ENCODE data around the gene UBE2G1. TPM values are rescaled to one million over a fixed set of nuclear protein-coding genes. Genes with fewer than 3 reads are reported as not detected.
A peak's percentile ranks its signal among the peaks of the same experiment; 100 is the strongest.

Gene UBE2G1
- polyA plus RNA-seq, 6 donors from 2014 or later: 50.7 to 87.5 (median 59.0) TPM

DNA sequence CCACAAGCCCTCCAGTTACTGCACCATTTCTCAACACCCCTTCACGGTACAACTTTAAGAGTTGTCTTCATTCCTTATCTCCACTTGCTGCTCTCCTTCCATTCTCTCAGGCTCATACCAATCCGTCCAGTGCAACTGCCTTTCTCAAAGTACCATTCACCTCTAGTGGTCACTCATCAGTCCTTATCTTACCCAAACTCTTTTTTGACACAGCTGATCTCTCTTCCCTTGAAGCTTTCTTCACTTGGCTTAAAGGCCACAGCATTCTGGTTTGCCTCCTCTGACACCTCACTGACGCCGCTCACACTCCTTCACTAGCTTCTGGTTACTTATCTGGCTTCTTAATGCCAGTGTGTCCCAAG, 24.9 kb downstream of the UBE2G1 start:
- ATAC-seq (ENCODE audit: low read depth in 2 of 2) (no peak), DNase-seq (no peak)
- H3K9me3 Mint-ChIP-seq: no peaks in the 10 kb centered on the region
- H3K36me3 Mint-ChIP-seq: no peaks in the 10 kb centered on the region
- H3K4me1 Mint-ChIP-seq: peaks cover 18 to 54% (median 30%) of the 10 kb centered on the region in 3 donors
- H3K27me3 Mint-ChIP-seq: no peaks in the 10 kb centered on the region
- no peak overlapping the region for H3K27ac Mint-ChIP-seq
- no peak overlapping the region for H3K4me3 Mint-ChIP-seq

- ATAC-seq (ENCODE audit: low read depth in 2 of 2): no peak
- H3K4me1 Mint-ChIP-seq: peaks cover 18 to 51% (median 25%) of the 10 kb centered on the region in 3 donors
Observed at GRCh38 chr17:4340914-4341615, 25.4 kb downstream of the UBE2G1 start.

GRCh38 chr17:4334776-4335584, 31.5 kb downstream of the UBE2G1 start:
- ATAC-seq (ENCODE audit: low read depth in 2 of 2): no peak
- H3K27ac Mint-ChIP-seq: peak overlapping the region in 4 of 6 donors; percentile 10 to 68 (median 32)

More at GRCh38 chr17:4340914-4341615, 25.4 kb downstream of the UBE2G1 start:
- Mint-ChIP-seq H3K27me3 (no peaks in the 10 kb centered on the region), H3K36me3 (no peaks in the 10 kb centered on the region), H3K27ac (no peak overlapping the region), H3K9me3 (no peaks in the 10 kb centered on the region), H3K4me3 (no peak overlapping the region)
- no peak for DNase-seq

DNA sequence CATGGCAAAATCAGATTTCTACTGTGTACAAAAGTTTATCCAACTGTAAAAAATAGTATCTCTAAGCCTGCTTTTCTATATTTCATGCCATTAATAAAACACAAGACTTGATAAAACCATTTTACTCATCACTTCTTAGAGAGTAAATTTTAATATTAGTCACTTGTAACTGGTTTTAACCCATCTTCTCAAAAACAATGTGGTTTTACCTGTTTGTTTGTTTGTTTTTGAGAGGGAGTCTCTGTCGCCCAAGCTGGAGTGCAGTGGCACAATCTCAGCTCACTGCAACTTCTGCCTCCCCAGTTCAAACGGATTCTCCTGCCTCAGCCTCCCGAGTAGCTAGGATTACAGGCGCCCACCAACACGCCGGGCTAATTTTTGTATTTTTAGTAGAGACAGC, 32.1 kb downstream of the UBE2G1 start:
- H3K9me3 Mint-ChIP-seq: no peaks in the 10 kb centered on the region
- no peaks in the 10 kb centered on the region for H3K36me3 Mint-ChIP-seq
- H3K4me1 Mint-ChIP-seq: peaks cover 28 to 58% (median 40%) of the 10 kb centered on the region in 3 donors
- ATAC-seq (ENCODE audit: low read depth in 2 of 2) (no peak), DNase-seq (no peak)
- no peaks in the 10 kb centered on the region for H3K27me3 Mint-ChIP-seq
- peak overlapping the region in 2 of 6 donors; percentile 10 to 68 for H3K27ac Mint-ChIP-seq
- H3K4me3 Mint-ChIP-seq: no peak overlapping the region

More at GRCh38 chr17:4334776-4335584, 31.5 kb downstream of the UBE2G1 start:
- Mint-ChIP-seq H3K4me3 (no peak overlapping the region), H3K9me3 (no peaks in the 10 kb centered on the region), H3K4me1 (peaks cover 32 to 57% (median 38%) of the 10 kb centered on the region in 3 donors), H3K27me3 (no peaks in the 10 kb centered on the region), H3K36me3 (no peaks in the 10 kb centered on the region)
- no peak for DNase-seq

DNA sequence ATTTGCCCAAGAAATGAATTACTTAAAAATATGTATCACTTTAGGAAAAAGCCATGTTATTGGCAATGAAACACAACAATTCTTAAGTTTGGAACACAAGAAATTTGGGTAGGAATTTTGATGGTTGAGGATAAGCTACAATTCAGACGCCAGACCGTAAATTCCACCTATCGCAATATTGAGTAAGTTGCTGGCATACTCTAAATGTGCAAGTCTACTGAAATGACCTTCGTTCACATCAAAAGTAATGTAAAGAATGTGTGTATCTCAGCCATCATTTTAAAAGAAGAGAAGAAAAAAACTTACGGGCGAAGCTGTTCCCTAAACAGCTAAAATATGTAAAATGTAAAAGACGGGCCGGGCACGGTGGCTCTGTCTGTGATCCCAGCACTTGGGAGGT, 33.4 kb downstream of the UBE2G1 start:
- DNase-seq: no peak
- Mint-ChIP-seq H3K36me3 (no peaks in the 10 kb centered on the region), H3K27me3 (no peaks in the 10 kb centered on the region), H3K27ac (peak overlapping the region in 3 of 6 donors; percentile 21 to 61 (median 33)), H3K4me1 (peaks cover 28 to 62% (median 43%) of the 10 kb centered on the region in 3 donors), H3K4me3 (no peak overlapping the region), H3K9me3 (no peaks in the 10 kb centered on the region)
- ATAC-seq (ENCODE audit: low read depth in 2 of 2): no peak

GRCh38 chr17:4332296-4332970, 34.0 kb downstream of the UBE2G1 start:
- H3K27ac Mint-ChIP-seq: peak overlapping the region in 4 of 6 donors; percentile 6 to 96 (median 41)
- no peaks in the 10 kb centered on the region for H3K9me3 Mint-ChIP-seq
- no peaks in the 10 kb centered on the region for H3K36me3 Mint-ChIP-seq
- DNase-seq (no peak), ATAC-seq (ENCODE audit: low read depth in 2 of 2) (no peak)
- no peaks in the 10 kb centered on the region for H3K27me3 Mint-ChIP-seq
- H3K4me3 Mint-ChIP-seq: peak overlapping the region in 3 of 8 donors; percentile 1 to 44 (median 3)
- H3K4me1 Mint-ChIP-seq: peaks cover 28 to 62% (median 49%) of the 10 kb centered on the region in 3 donors

DNA sequence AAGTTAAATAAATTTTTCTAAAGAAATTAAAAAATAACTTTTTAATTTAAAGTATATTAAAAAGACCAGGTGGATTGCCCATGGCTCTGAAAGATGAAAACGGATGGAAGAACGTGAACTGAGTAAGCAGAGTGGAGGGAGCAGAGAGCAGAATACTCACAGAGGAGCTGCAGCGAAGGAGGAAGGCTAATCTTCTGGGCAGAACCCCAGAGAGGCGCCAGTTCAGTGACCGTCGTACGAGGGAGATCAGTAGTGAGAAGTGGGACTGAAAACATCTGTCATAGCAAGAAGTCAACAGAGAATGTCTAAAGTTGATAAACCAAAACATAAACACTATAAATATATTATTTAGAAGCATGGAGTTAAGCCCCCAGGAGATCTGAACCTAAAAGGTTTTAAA, 34.9 kb downstream of the UBE2G1 start:
- DNase-seq: no peak
- Mint-ChIP-seq H3K36me3 (no peaks in the 10 kb centered on the region), H3K4me3 (peak overlapping the region in 3 of 8 donors; percentile 4 to 47 (median 6)), H3K27me3 (no peaks in the 10 kb centered on the region), H3K27ac (peak overlapping the region in 3 of 6 donors; percentile 17 to 61 (median 56)), H3K9me3 (no peaks in the 10 kb centered on the region), H3K4me1 (peaks cover 28 to 62% (median 47%) of the 10 kb centered on the region in 3 donors)
- ATAC-seq (ENCODE audit: low read depth in 2 of 2): peak; percentile 60 to 63

DNA sequence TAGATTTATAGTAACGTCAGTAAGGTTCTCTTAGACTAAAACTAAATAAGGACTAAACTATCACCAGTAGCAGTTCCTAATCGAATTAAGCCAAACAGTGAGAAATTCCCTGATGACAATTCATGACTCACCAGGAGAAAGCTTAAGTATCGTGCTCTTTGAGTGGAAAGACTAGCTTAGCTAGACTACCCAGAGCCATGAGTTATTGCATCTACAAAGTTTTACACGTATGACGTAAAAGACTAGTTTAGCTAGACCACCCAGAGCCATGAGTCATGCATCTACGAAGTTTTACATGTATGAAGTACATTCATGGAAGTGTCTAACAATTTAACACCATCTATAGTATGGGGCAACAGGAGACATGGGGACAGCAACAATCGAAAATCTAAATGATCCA, 36.6 kb downstream of the UBE2G1 start:
- Mint-ChIP-seq H3K27me3 (no peaks in the 10 kb centered on the region), H3K4me1 (peaks cover 25 to 62% (median 51%) of the 10 kb centered on the region in 3 donors), H3K9me3 (peaks cover 0 to 6% (median 4%) of the 10 kb centered on the region in 7 donors), H3K4me3 (no peak overlapping the region), H3K36me3 (peaks cover 0 to 10% of the 10 kb centered on the region in 2 donors), H3K27ac (peak overlapping the region in 2 of 6 donors; percentile 7 to 27)
- no peak for DNase-seq
- no peak for ATAC-seq (ENCODE audit: low read depth in 2 of 2)

- Mint-ChIP-seq H3K27me3 (no peaks in the 10 kb centered on the region), H3K4me1 (peaks cover 27 to 55% (median 50%) of the 10 kb centered on the region in 3 donors), H3K36me3 (peaks cover 0 to 10% of the 10 kb centered on the region in 2 donors), H3K9me3 (peaks cover 0 to 6% (median 4%) of the 10 kb centered on the region in 7 donors), H3K4me3 (no peak overlapping the region), H3K27ac (peak overlapping the region in 2 of 6 donors; percentile 62 to 68)
- no peak for ATAC-seq (ENCODE audit: low read depth in 2 of 2)
- DNase-seq: no peak
Observed at GRCh38 chr17:4327606-4328005, 38.9 kb downstream of the UBE2G1 start.

DNA sequence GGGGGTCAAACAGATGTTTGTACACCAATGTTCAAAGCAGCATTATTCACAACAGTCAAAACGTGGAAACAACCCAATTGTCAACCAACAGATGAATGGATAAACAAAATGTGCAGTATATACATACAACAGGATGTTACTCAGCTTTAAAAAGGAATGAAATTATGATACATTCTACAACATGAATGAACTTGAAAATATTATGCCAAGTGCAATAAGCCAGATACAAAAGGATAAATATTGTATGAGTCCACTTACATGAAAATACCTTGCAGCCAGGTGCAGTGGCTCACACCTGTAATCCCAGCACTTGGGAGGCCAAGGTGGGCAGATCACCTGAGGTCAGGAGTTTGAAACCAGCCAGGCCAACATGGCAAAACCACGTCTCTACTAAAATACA, 39.9 kb downstream of the UBE2G1 start:
- ATAC-seq (ENCODE audit: low read depth in 2 of 2) (no peak), DNase-seq (no peak)
- H3K27ac Mint-ChIP-seq: no peak overlapping the region
- H3K4me3 Mint-ChIP-seq: no peak overlapping the region
- peaks cover 0 to 6% (median 4%) of the 10 kb centered on the region in 7 donors for H3K9me3 Mint-ChIP-seq
- peaks cover 28 to 56% (median 50%) of the 10 kb centered on the region in 3 donors for H3K4me1 Mint-ChIP-seq
- peaks cover 0 to 10% of the 10 kb centered on the region in 2 donors for H3K36me3 Mint-ChIP-seq
- no peaks in the 10 kb centered on the region for H3K27me3 Mint-ChIP-seq

DNA sequence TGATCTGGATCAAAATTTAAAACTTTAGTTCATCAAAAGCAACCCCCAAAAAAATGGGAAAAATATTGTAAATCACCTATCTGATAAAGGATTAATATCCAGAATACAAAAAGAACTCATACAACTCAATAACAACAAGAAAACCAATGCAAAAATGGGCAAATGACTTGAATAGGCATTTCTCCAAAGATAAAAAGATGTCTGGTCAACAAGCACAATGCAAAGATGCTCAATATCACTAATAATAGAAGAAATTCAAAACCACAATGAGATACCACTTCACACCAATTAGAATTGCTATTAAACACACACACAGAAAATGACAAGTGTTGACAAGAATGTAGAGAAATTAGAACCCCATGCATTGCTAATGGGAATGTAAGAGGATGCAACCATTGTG, 40.4 kb downstream of the UBE2G1 start:
- DNase-seq (no peak), ATAC-seq (ENCODE audit: low read depth in 2 of 2) (no peak)
- H3K27ac Mint-ChIP-seq: no peak overlapping the region
- H3K27me3 Mint-ChIP-seq: no peaks in the 10 kb centered on the region
- peaks cover 0 to 6% (median 4%) of the 10 kb centered on the region in 7 donors for H3K9me3 Mint-ChIP-seq
- H3K4me1 Mint-ChIP-seq: peaks cover 25 to 55% (median 50%) of the 10 kb centered on the region in 3 donors
- H3K4me3 Mint-ChIP-seq: no peak overlapping the region
- peaks cover 0 to 10% of the 10 kb centered on the region in 2 donors for H3K36me3 Mint-ChIP-seq

DNA sequence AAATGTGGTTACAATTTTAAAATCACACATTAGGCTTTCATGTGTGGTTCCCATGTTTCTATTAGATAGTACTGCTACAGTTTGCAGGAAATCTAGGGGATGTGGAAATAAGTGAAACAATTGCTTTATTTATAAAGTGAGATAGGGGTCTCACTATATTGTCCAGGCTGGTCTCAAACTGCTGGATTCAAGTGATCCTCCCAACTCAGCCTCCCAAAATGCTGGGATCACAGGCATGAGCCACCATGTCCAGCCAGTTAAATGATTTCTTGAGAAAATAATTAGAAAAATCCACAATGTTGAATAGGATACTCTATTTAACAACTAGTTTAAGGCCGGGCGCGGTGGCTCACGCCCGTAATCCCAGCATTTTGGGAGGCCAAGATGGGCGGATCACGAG, 42.0 kb downstream of the UBE2G1 start:
- no peak overlapping the region for H3K4me3 Mint-ChIP-seq
- H3K27me3 Mint-ChIP-seq: no peaks in the 10 kb centered on the region
- H3K4me1 Mint-ChIP-seq: peaks cover 26 to 52% (median 47%) of the 10 kb centered on the region in 3 donors
- H3K9me3 Mint-ChIP-seq: peaks cover 0 to 6% (median 4%) of the 10 kb centered on the region in 7 donors
- H3K27ac Mint-ChIP-seq: no peak overlapping the region
- DNase-seq: no peak
- no peak for ATAC-seq (ENCODE audit: low read depth in 2 of 2)
- peaks cover 0 to 10% of the 10 kb centered on the region in 2 donors for H3K36me3 Mint-ChIP-seq

DNA sequence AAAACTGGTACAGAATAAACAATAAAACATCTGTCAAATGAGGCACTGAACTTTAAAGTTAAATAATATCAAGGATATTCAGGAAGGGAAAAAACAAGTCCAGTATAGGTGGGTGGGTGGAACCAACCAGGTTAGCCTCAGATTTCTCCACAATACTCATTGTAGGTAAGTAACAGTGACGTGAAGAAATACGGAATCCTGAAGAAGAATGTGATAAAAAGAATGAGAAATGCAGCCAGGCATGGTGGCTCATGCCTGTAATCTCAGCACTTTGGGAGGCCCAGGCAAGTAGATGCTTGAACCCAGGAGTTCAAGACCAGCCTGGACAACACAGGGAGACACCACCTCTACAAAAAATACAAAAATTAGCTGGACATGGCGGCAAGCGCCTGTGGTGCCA, 47.3 kb downstream of the UBE2G1 start:
- peak overlapping the region in 1 of 6 donors; percentile 89 for H3K27ac Mint-ChIP-seq
- H3K27me3 Mint-ChIP-seq: no peaks in the 10 kb centered on the region
- DNase-seq (no peak), ATAC-seq (ENCODE audit: low read depth in 2 of 2) (no peak)
- peaks cover 31 to 53% (median 38%) of the 10 kb centered on the region in 3 donors for H3K4me1 Mint-ChIP-seq
- no peak overlapping the region for H3K4me3 Mint-ChIP-seq
- no peaks in the 10 kb centered on the region for H3K9me3 Mint-ChIP-seq
- no peaks in the 10 kb centered on the region for H3K36me3 Mint-ChIP-seq

All from naive B cell (primary cell).